ENCODE measurements around the gene BEND5.

BEND5 gene, protein sequence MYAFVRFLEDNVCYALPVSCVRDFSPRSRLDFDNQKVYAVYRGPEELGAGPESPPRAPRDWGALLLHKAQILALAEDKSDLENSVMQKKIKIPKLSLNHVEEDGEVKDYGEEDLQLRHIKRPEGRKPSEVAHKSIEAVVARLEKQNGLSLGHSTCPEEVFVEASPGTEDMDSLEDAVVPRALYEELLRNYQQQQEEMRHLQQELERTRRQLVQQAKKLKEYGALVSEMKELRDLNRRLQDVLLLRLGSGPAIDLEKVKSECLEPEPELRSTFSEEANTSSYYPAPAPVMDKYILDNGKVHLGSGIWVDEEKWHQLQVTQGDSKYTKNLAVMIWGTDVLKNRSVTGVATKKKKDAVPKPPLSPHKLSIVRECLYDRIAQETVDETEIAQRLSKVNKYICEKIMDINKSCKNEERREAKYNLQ

DNA sequence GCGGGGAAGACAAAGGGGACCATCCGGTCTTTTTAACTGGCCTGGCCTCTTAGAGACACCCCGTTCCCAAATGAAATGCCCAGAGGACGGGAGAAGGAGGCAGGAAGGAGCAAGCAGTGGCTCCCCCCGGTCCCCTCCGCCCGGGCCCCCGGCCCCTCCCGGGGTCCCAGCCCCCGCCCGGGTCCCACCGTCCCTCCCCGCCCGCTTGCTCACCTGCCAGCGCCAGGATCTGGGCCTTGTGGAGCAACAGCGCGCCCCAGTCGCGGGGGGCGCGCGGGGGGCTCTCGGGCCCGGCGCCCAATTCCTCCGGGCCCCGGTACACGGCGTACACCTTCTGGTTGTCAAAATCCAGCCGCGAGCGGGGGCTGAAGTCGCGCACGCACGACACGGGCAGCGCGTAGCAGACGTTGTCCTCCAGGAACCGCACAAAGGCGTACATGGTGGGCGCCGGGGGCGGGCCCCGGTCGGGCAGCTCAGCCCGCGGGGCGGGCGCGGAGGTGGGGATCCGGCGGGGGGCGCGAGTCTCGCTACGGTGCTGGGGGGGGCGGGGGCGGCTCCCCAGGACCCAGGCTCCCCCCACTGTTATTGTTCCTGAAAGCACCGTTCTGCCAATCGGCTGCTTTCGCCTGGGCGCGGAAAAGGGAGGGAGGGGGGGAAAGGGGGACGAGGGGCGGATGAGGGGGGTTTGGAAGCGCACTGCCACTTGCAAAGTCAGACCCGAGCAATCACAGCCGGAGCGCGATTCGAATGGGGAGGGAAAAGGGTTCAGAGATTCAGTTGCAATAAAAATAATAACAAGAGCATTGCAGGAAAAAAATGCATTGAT, at the start of gene BEND5:
BEND5 (minus strand) TSS at position 499 of the 826 bp plus-strand sequence; CDS start at position 439, 60 bp downstream.
- H3K4me3 ChIP-seq (ENCODE audit: low read length), result peak within 1 kb of the TSS; percentile 30
- TF ChIP-seq, protein P1, sequence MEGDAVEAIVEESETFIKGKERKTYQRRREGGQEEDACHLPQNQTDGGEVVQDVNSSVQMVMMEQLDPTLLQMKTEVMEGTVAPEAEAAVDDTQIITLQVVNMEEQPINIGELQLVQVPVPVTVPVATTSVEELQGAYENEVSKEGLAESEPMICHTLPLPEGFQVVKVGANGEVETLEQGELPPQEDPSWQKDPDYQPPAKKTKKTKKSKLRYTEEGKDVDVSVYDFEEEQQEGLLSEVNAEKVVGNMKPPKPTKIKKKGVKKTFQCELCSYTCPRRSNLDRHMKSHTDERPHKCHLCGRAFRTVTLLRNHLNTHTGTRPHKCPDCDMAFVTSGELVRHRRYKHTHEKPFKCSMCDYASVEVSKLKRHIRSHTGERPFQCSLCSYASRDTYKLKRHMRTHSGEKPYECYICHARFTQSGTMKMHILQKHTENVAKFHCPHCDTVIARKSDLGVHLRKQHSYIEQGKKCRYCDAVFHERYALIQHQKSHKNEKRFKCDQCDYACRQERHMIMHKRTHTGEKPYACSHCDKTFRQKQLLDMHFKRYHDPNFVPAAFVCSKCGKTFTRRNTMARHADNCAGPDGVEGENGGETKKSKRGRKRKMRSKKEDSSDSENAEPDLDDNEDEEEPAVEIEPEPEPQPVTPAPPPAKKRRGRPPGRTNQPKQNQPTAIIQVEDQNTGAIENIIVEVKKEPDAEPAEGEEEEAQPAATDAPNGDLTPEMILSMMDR (IDR thresholded peaks at IDR 0.05; ENCODE audit: insufficient read depth, low read depth, low read length, missing control alignments), result no peak
- no peak for DNase-seq (ENCODE audit: low read depth)

DNA sequence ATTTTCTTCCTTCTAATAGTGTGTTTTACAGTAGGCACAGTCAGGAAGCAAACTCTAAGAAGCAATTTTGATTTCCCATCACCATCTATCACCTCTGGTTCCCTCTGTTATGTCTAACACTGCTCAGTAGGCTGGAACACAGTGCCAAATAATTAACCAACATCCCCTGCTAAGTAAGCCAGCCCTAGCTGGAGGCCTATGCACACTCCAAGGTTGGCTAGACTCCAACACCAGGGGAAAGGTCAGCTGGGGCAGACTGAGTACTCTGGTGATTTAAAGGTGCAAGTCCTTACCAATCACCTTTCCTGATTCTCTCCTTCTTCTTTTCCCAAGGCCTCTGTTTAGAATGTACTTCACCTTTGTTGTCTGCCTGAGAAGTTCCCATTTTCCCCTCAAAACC, 46.5 kb upstream of the BEND5 start:
- DNase-seq (ENCODE audit: low read depth), result no peak
- TF ChIP-seq, protein P1 (IDR thresholded peaks at IDR 0.05; ENCODE audit: insufficient read depth, low read depth, low read length, missing control alignments), result no peak
- no peak overlapping the region for H3K4me3 ChIP-seq (ENCODE audit: low read length)

DNA sequence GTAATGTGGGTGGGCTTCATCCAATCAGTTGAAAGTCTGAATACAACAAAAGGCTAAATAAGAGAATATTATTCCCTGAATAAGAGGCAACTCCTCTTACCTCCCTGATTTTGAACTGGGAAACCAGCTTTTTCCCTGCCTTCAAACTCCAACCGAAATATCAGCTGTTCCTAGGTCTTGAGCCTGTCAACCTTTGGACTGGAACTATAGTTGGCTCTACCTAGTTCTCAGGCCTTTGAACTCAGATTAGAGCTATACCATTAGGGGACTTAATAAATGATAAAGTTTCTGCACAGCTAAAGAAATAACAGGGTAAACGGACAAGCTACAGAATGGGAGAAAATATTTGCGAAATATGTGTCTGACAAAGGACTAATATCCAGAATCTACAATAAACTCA, 43.8 kb upstream of the BEND5 start:
- TF ChIP-seq, protein P1 (IDR thresholded peaks at IDR 0.05; ENCODE audit: insufficient read depth, low read depth, low read length, missing control alignments), result no peak
- no peak for DNase-seq (ENCODE audit: low read depth)
- no peak overlapping the region for H3K4me3 ChIP-seq (ENCODE audit: low read length)

- no peak overlapping the region for H3K4me3 ChIP-seq (ENCODE audit: low read length)
- peak; percentile 66 for DNase-seq (ENCODE audit: low read depth)
- TF ChIP-seq, protein P1 (IDR thresholded peaks at IDR 0.05; ENCODE audit: insufficient read depth, low read depth, low read length, missing control alignments), result peak; percentile 93
These were observed 40.9 kb upstream of the BEND5 start for GRCh38 chr1:48817505-48818114.

DNA sequence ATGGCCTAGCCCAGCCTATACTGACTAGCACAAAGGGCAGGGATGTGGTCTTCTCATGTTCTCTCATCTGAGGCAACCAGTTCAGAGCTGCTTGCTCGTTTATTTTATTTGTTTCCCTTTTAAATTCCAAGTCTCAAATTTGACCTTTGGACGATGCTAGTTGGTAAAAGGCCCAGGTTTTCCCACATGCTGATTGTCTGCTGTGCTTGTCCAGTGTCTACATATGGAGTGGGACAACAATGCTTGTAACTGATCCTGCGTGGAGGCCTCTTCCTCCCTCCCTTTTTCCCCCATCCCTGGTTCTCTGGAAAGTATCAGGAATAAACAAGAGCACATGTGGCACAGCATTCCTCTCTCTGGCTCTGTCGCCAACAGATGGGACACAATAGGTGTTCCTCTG, 34.0 kb upstream of the BEND5 start:
- no peak overlapping the region for H3K4me3 ChIP-seq (ENCODE audit: low read length)
- TF ChIP-seq, protein P1 (IDR thresholded peaks at IDR 0.05; ENCODE audit: insufficient read depth, low read depth, low read length, missing control alignments), result no peak
- no peak for DNase-seq (ENCODE audit: low read depth)

- TF ChIP-seq, protein P1 (IDR thresholded peaks at IDR 0.05; ENCODE audit: insufficient read depth, low read depth, low read length, missing control alignments), result no peak
- no peak for DNase-seq (ENCODE audit: low read depth)
These were observed 31.8 kb upstream of the BEND5 start for GRCh38 chr1:48808496-48808895.

More at GRCh38 chr1:48808496-48808895, 31.8 kb upstream of the BEND5 start:
- H3K4me3 ChIP-seq (ENCODE audit: low read length), result no peak overlapping the region
